Keratinocyte (primary cell): ENCODE data around the gene NIM1K.

ENCODE experiments used
- CTCF ChIP-seq, 3 experiments: IDR thresholded peaks in 1 of 3; conservative IDR thresholded peaks in 1 of 3; optimal IDR thresholded peaks in 1 of 3; 2 replicates in 2 of 3; 3 replicates in 1 of 3; pipeline versions ENCODE3 to v1.5.1; 2011; ENCODE audit warnings: low read length in 3 of 3, mild to moderate bottlenecking in 3 of 3, moderate library complexity in 2 of 3, control low read depth in 1 of 3, inconsistent platforms in 1 of 3; ENCODE audit not compliant: insufficient read depth in 2 of 3; ENCODE audit errors: extremely low read depth in 1 of 3
- EZH2 ChIP-seq: IDR thresholded peaks from one replicate; pipeline ENCODE4 v1.6.1; 2012; ENCODE audit warnings: inconsistent platforms, mild to moderate bottlenecking, low read length, moderate library complexity

- TF ChIP-seq CTCF (optimal IDR thresholded peaks at IDR 0.05 in 1 of 3, IDR thresholded peaks at IDR 0.05 in 1 of 3, conservative IDR thresholded peaks at IDR 0.05 in 1 of 3; ENCODE audit: extremely low read depth in 1 of 3, insufficient read depth in 2 of 3, low read length in 3 of 3), result no peak
- no peak for TF ChIP-seq EZH2
Observed at GRCh38 chr5:43294226-43294625, 102.2 kb downstream of the NIM1K start.
